Nucleus accumbens (tissue), 56 donors: ENCODE data around the gene TIFAB.
A peak's percentile ranks its signal among the peaks of the same experiment; 100 is the strongest.

Experiments
- DNase-seq, 56 donors: peaks; one replicate each; lab custom pipeline; 2025; lab: John Stamatoyannopoulos, UW

The TIFAB gene

DNA sequence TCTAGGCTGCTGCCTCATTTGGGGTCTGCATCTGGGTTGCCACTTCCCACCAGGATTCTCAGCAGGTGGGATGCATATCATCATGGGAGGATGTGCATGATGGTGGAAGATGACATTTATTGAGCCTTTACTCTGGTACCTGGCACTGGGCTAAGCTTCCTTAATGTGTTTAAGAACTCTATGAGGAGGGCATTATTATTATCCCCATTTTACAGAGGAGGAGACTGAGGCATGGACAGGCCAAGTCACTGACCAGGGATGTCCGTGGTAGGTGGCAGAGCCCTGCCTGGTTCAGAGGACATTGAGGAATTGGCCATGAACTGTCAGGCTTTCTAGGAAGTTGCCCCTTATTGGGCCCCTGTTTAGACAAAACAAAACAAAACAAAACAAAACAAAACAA lies 31.1 kb upstream of the TIFAB start:
- no peak for DNase-seq

DNA sequence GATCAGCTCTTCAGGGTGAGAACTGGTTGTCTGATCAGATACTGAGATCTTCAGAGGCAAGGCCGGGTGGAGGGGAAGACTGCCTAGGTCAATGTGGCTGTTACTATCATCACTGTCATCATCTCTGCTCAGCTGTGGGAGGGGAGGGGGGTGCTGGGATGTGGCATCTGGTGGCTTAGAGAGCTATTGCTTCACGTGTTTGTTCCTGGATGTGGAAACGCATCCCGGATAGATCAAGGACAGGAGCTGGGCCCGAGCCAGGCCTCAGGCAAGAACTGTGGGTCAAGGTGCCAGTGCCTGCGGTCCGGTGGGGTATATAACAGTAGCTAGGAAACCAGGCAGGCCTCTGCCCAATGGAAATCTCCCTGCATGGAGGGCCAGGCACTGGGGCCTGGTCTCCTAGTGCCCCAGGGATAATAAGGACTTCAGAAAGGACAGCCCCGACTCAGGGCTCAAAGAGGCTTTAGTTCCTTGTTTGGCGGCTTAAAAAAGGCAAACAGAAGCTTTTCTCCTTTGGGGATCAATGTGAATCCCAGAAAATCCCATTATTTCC lies 30.3 kb upstream of the TIFAB start:
- DNase-seq = no peak

DNA sequence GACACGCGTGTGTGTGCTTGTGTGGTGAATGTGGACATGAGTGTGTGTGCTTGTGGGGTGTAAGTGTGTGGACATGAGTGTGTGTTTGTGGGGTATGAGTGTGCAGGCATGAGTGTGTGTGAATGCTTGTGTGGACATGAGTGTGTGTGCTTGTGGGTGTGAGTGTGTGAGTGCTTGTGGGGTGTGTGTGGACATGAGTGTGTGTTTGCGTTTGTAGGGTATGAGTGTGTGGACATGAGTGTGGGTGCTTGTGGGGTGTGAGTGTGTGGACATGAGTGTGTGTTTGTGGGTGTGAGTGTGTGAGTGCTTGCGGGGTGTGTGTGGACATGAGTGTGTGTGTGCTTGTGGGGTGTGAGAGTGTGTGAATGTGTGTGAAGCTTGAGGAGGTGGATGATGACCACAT lies 29.8 kb upstream of the TIFAB start:
- no peak for DNase-seq

DNA sequence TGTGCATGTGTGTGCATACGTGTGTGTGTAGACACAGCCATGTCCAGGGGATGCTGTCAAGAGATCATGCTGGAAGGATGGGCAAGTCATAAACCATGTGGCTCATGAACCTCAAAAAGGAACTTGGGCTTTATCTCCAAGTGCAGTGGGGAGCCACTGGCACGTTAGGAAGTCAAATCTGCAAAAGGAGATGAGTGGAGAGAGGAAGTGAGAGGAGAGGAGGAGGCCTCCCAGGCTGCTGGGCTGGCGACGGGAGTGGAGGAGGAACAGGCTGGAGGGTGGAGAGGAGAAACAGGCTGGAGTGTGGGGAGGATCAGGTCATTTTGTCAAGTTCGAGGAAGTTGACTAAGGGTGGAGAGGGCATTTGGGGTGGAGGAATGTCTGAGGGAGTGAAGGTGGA lies 29.2 kb upstream of the TIFAB start:
- no peak for DNase-seq

GRCh38 chr5:135480511-135480910 lies 28.4 kb upstream of the TIFAB start:
- no peak for DNase-seq

GRCh38 chr5:135478938-135479337 lies 26.8 kb upstream of the TIFAB start:
- no peak for DNase-seq

DNA sequence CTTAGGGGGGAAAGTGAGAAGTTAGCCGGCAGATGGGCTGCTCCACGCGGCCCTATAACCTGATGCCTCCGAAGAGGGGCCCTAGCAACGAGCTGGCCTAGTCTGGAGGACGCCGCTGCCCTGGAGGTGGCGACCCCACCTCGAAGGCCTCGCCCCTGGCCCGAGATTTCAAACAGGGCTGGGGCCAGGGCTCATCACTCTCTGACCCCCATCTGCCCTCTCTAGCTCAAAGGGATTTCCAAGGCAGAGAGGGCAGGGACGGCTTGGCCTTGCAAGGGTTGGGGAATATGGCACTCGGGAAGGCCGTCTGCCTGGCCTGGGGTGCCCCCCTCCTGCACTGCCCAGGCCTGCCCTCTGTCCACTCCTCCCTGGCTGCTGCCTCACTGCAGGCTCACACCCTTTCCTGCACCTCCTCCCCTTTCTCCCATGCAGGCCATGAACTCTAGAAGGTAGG lies 25.5 kb upstream of the TIFAB start:
- DNase-seq = no peak

DNA sequence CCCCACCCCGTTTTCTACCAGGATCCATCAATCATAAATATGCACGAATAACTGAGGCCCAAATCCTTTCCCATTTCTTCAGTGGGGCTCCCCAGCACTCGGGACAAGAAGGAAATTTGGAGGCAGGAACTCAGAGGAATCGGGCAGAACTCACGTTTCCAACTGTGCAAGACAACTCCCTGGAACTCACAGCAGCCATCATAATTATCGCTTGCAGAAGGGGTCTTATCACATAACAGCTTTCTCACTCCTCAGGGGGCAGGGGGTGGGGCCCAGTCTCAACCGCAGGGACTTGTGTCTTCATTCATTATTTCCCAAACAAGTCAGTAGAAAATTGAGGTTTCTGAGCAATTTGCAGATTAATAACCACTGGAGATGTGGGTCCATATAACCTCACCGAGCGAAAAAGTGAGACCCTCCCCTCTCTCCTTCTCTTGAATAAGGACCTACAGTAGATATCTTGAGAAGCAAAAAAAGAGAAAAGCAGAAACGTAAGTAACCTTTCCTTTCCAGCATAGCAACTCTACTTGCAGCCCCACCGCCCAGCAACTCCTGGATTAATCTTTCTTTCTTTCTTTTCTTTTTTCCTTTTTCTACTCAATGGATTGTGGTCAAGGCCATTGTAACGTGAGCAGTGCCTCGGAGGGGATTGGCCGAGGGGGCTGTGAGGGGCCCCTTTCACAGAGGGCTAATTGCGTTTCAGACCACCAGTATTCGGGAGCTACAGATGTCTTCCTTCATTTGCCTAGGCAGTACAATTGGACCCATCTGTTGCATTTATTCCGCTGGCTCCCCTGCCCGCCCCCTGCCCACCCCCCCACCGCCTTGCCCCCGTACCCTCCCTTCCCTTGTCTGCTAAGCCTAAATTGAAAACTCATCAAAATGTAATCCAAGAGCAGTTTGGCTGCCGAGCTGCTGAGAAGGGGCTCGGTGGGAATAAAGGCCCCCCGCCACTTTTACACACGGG lies 24.7 kb upstream of the TIFAB start:
- no peak for DNase-seq

DNA sequence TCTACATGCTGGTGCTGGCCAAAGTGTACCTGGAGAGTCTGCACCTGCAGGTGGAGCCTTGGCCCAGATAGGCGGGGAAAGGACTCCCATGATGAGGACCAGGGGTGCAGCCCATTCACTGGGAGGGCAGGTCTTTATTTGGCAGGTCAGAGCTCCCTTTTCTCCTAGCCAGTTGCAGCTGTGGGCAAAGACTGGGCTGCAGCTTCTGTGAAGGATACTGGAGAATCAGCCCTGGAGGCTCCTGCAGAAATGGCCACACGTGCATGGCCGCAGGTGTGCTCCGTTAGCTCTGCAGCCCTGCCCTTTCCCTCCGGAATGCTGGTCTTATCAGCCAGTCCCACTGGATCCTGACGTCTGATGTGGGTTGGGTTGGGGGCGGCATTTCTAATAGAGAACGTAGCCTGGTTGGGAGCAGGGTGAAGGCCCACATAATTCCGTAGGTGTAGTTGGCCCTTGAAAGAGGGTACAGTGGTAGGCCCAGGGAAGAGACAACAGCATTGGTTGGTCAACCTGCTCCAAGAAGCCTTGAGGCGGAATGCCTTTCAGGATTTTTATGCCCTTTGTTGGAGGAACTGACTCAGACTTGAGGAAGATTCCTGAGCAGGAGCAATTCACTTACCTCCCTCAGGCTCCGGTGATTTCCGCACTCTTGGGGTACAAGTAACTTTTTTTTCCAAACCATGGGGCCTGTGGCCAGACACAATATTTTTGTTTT lies 22.0 kb upstream of the TIFAB start:
- no peak for DNase-seq

- no peak for DNase-seq
These were observed 20.0 kb upstream of the TIFAB start for GRCh38 chr5:135472141-135472540.

DNA sequence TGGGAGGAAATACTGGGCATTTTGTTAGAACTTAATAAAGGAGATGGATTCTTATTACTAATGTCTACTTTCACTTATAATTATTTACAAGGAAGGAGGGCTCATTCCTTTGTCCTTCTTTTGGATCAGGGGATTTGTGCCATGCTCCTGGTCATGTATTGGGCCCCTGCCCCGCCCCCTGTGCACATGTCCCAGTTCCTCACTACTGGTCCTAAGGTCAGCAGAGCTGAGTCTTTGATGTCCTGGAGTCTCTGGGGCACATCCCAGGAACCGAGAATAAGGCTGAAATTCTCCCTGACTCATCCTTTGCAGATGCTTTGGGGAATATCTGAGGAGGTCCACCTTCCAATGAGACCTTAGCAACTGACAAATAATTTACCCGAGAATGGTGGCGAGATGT lies 19.6 kb upstream of the TIFAB start:
- no peak for DNase-seq

DNA sequence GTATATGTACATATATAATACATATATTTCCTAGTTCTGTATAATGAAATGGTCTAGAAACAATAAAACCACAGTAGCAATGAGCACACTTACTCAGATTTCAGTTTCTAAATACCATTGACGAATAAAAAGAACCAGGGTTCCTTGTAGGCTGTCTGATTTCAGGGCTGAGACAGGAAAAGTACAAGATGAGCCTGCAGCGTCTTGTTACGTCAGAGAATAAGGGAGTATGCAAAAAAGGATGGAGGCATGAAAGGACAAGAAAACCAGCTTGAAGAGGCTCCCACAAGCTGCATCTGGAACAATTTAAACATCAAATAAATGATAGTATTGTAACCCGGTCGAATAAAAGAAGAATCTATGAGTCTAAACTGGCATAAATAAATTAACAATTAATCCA lies 17.8 kb upstream of the TIFAB start:
- no peak for DNase-seq

DNA sequence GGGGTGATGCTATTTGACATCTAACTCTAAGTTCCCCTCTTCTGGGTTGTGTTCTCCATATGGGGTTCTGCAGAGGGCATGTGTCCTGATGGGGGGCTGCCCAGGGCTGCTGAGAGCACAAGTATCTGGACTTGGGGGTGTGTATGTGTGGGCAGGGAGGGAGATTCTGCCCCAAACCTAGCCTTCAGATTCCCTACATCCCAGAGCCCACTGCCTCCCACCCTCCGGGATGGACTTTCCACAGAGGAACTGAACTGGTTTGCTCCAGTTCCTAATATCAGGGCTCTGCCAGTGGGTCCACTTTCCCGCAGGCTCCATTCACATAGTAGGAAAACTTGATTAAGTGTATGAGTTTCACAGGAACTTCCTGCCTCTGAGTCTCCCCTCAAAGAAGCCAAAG lies 16.4 kb upstream of the TIFAB start:
- no peak for DNase-seq

GRCh38 chr5:135467871-135468485 lies 15.8 kb upstream of the TIFAB start:
- DNase-seq = no peak

DNA sequence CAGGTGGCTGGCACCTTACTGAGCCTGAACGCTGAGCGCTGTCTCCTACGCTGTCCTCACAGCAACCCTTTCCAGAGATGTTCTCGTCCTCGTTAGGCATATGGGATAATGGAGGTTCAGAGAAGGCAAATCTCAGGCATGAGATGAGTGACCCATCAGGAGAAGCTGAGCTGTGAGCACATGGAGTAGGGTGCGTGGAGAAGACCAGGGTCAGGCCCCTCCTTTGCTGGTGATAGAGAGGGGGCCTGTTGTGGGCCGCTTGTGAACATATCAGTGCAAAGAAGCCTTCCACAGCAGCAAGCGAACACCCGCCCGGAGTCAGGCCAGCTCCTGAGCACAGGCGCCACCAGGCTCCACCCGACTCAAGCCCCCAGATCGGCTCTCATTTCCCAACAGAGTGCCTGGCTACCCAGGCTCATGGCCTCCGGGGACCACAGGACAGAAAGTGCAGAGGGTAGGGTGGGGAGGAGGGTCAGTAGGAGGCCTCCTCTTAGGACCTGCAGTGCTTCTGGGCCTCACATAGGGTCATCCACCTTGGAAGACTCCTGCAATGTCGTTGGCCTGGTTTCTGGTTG lies 15.0 kb upstream of the TIFAB start:
- DNase-seq = no peak

DNA sequence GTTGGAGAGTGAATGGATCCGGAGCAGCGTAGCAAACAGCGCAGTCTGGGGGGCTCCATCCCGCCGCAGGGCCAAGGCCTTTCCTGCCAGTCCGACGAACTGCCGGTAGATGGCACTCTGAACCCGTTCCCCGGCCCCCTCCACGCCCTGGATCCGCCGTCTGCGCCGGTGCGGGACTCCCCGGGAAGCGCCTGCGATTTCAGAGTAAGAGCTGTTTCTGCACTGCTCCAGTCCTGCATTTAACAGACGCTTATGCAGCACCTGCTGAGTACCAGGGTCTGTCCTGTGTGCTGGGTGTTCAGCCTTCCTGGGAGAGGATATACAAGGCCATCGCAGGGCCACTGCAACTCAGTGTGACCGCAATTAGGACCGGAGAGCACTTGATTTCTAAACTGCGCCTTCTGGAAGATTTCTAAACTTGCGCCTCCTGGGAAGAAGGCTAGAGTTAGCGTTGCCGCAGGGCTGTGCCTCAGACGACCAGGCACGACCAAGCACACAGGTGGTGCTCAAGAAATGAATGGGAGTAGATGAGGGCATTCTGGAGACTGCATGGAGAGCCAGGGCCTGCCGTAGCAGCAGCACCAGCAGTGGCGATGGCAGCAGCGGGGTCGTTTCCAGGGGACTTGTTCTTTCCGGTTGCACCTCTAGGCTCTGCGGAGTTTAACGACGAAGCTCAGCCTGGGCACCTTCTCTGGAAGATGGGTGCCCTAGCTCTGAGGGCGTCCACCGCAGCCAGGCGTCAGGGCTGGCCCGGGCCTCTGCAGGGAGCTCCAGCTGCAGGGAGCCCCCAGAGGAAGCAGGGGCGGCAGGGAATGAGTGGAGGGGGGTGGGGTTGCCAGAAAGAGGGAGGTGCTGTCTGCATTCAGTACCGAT lies 14.3 kb upstream of the TIFAB start:
- peak in 51 of 56 donors; percentile 16 to 86 (median 56) for DNase-seq

DNA sequence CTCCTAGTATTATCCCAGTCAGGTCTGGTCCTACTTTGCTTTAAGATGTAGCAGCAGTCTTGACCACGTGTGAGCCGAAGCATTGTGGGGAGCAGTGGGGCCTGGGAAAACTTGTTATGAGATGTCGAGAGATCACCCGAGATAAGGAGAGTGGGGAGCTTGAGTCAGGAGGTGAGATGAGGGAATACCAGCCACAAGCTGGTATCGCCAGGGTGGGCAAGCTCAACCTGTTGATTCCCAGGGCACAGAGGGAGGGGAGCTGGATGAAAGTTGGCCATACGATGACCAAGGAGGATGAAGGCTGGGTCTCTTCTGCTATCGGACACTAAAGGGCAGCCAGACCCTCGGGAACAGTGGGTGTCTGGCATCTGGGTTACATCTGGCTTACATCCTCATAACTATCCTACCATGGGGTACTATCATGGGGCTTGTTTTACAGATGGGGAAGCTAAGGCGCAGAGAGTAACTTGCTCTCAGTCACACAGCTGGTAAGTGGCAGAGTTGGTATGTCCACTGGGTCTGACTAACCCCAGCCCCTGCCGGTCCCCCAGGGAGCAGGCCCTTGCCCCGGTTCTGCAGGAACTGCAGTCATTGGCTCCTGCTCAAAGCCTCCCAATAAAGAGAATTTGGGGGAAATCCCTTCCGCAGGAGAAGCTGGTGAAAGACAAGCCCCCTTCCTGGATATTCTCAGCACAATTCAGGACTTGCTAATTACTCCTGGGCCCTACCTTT lies 13.4 kb upstream of the TIFAB start:
- no peak for DNase-seq

DNA sequence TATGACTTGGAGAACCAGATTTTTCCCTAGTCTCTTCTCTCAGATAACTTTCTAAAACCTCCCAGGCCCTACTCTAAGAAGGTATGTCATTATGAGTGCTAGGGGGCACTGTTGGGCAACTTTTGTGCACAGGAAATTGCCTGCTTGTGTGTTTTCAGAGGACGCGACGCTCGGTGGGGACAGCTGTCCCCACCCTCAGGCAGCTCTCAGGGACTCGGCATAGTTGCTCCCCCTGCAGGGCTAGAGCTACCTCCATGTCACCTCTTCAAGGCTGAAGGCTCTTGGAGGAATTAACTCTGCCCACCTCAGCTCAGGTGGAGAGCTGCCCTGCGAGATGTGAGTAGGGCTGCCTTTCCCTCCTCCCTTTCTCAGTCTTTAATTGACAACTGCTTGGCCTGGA lies 10.2 kb upstream of the TIFAB start:
- peak in 6 of 56 donors; percentile 5 to 58 (median 24) for DNase-seq
